Measurements from ENCODE around the gene CKAP2L. TPM values are rescaled to one million over a fixed set of nuclear protein-coding genes. Genes with fewer than 3 reads are reported as not detected.

Gene CKAP2L
- total RNA-seq, 3 donors from 2014 or later: 0.96 TPM; not detected in 2

DNA sequence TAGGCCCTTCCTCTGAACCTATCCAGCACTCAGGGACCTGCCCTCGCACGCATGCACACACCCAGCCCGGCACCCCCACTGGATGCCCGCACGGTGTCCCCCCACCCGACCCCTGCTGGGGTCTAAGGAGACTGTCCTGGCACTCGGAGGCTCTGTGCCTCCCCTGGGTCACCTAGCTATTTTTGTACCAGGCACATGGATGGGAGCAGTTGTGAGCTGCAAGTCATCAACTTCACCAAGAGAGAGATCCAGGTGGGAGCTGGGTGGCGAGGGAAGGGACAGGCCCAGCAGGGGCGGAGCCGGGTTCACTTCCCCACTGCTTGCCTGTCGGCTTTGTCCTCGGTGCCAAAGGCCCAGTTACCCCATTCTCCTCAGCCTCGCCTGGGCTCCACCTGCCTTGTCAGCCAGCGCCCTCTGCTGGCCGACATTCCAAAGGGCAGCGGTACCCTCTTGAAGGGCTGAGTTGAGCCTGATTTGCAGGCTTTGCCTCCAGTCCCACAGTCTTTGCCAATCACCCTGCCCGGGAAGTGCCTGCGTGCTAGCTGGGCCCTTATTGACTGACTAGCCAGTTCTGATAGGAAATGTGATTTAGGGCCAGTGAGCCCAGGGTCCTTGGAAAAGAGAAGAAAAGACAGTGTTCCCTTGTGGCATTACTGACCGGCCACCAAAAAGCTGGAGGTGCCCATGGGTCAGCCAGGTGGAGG lies 37.8 kb downstream of the CKAP2L start:
- Histone ChIP-seq H3K27ac (no peak overlapping the region), H3K9me3 (no peaks in the 10 kb centered on the region), H3K27me3 (peaks cover 0 to 3% of the 10 kb centered on the region in 2 donors), H3K4me1 (no peaks in the 10 kb centered on the region), H3K36me3 (no peaks in the 10 kb centered on the region), H3K4me3 (no peak overlapping the region)
- intact Hi-C loops (cut with DNase I; ENCODE audit: low total_unique reads): loop anchor here (10.0 kb wide), 1 partner anchor 132 kb away; no protein-coding TSS in a partner anchor
- TF ChIP-seq POLR2AphosphoS5 (IDR thresholded peaks at IDR 0.05): peak; percentile 25 to 55 (median 46)
- no peak for TF ChIP-seq POLR2A (IDR thresholded peaks at IDR 0.05)
- TF ChIP-seq, protein P1, sequence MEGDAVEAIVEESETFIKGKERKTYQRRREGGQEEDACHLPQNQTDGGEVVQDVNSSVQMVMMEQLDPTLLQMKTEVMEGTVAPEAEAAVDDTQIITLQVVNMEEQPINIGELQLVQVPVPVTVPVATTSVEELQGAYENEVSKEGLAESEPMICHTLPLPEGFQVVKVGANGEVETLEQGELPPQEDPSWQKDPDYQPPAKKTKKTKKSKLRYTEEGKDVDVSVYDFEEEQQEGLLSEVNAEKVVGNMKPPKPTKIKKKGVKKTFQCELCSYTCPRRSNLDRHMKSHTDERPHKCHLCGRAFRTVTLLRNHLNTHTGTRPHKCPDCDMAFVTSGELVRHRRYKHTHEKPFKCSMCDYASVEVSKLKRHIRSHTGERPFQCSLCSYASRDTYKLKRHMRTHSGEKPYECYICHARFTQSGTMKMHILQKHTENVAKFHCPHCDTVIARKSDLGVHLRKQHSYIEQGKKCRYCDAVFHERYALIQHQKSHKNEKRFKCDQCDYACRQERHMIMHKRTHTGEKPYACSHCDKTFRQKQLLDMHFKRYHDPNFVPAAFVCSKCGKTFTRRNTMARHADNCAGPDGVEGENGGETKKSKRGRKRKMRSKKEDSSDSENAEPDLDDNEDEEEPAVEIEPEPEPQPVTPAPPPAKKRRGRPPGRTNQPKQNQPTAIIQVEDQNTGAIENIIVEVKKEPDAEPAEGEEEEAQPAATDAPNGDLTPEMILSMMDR (IDR thresholded peaks at IDR 0.05): peak; percentile 92
- peak; percentile 89 for DNase-seq (ENCODE audit: low spot score in 2 of 2)

DNA sequence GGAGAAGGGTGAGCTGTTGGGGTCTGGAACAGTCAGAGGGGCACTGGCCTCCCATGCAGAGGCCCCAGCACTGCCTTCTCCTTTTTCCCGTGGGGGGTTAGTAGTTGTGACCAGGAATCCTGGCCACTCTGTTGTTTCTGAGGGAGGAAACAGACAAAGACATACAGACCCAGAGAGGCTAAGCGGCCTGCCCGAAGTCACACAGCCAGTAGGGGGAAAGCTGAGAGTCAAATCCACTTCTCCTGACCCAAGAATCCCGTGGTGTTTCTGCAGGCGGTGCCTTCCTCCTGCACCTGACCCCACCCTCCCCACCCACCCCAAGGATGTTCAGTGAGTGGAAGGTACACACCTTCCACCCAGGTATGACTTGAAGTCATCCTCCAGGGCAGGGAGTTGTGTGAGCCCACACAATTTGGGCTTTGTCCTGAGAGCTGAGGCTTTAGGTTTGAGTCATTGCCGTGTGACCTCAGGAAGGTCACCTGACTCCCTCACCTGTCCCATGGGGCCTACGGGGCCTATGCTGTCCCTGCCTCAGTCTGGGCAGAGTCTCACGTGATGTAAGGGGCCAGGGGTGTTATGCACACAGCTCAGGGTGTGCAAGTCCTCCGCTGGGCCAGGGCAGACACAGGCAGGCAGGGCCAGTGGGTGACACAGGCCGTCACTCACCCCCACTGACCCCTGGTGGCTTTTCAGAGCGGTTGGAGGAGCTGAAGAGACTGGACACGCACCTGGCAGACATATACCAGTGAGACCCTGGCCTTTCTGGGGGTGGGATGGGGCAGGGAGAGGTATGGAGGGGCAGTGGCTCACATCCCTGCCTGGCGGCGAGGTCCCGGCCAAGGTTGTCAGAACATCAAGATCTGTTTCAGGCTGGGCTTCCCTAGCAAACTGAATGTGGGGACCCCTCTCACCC lies 38.6 kb downstream of the CKAP2L start:
- no peak for DNase-seq (ENCODE audit: low spot score in 2 of 2)
- H3K27ac ChIP-seq: no peak overlapping the region
- no peak overlapping the region for H3K4me3 ChIP-seq
- H3K4me1 ChIP-seq: no peaks in the 10 kb centered on the region
- no peaks in the 10 kb centered on the region for H3K36me3 ChIP-seq
- no peaks in the 10 kb centered on the region for H3K9me3 ChIP-seq
- TF ChIP-seq, protein P1 (IDR thresholded peaks at IDR 0.05): no peak
- no peak for TF ChIP-seq POLR2AphosphoS5 (IDR thresholded peaks at IDR 0.05)
- no peak for TF ChIP-seq POLR2A (IDR thresholded peaks at IDR 0.05)
- peaks cover 0 to 3% of the 10 kb centered on the region in 2 donors for H3K27me3 ChIP-seq
- intact Hi-C loops (cut with DNase I; ENCODE audit: low total_unique reads): loop anchor here (10.0 kb wide), 1 partner anchor 131 kb away; no protein-coding TSS in a partner anchor

DNA sequence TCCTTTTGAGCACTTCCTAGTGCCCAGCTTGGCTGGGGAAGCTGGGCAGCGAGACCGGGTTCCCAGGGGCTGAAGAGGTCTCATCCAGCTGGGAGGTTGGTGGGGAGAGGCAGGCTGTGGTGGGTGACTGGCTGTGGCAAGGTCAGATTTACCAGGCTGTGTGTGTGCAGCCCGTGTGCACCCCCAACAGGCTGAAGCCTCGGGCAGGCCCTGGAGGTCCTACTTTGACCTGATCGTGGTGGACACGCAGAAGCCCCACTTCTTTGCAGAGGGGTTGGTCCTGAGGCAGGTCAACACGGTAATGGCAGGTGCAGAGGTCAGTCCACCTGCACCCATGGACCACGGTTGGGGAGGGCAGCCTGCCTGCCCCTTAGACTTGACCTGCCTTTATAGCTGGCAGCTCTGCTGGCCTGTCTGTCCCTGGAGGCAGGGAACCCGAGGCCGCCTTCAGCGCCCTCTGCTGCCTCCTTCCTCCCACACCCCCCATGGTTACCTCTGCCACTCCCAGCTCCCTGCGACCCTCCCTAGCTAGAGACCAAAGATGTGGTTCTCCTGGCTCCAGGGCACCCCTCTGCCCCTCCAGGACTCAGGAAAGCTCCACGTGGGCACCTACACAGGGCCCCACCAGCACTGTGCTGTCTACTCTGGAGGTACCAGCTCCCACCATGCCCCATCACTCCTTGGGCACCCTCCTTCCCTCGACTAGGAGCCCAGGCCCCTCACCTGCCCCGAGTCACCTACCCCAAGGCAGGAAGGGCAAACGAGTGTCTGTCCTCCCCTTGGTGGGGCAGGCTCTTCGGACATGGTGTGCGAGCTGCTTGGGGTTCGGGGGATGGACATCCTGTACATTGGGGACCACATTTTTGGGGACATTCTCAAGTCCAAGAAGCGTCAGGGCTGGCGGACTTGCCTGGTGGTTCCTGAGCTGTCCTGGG lies 39.6 kb downstream of the CKAP2L start:
- no peak for TF ChIP-seq POLR2AphosphoS5 (IDR thresholded peaks at IDR 0.05)
- TF ChIP-seq, protein P1 (IDR thresholded peaks at IDR 0.05): no peak
- no peak for TF ChIP-seq POLR2A (IDR thresholded peaks at IDR 0.05)
- no peak overlapping the region for H3K27ac ChIP-seq
- intact Hi-C loops (cut with DNase I; ENCODE audit: low total_unique reads): loop anchor here (10.0 kb wide), 1 partner anchor 130 kb away; no protein-coding TSS in a partner anchor
- no peaks in the 10 kb centered on the region for H3K4me1 ChIP-seq
- DNase-seq (ENCODE audit: low spot score in 2 of 2): no peak
- peaks cover 0 to 3% of the 10 kb centered on the region in 2 donors for H3K27me3 ChIP-seq
- H3K4me3 ChIP-seq: no peak overlapping the region
- H3K36me3 ChIP-seq: no peaks in the 10 kb centered on the region
- H3K9me3 ChIP-seq: no peaks in the 10 kb centered on the region

DNA sequence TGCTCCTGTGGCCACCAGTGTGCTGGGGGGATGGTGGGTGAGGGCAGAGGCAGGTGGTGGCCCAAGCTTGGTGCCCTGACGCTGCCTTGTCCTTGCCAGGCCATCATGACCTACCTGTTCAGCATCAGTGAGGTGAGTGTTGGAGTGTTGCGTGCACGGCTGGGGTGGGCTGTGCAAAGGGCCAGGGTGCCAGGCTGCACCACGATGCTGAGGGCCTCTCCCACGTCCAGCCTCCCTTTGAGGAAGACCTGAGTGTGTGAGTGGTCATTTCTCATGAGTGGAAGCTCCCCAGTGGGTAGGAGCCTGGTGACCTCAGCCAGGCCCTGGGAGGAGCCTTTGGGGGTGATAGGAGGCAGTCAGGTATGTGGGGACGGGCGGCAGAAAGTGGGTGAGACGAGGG lies 40.4 kb downstream of the CKAP2L start:
- Histone ChIP-seq H3K36me3 (no peaks in the 10 kb centered on the region), H3K9me3 (no peaks in the 10 kb centered on the region), H3K4me1 (no peaks in the 10 kb centered on the region), H3K27me3 (no peaks in the 10 kb centered on the region), H3K27ac (no peak overlapping the region), H3K4me3 (no peak overlapping the region)
- no peak for DNase-seq (ENCODE audit: low spot score in 2 of 2)
- intact Hi-C loops (cut with DNase I; ENCODE audit: low total_unique reads): loop anchor here (10.0 kb wide), 1 partner anchor 129 kb away; no protein-coding TSS in a partner anchor
- TF ChIP-seq POLR2A (IDR thresholded peaks at IDR 0.05): no peak

DNA sequence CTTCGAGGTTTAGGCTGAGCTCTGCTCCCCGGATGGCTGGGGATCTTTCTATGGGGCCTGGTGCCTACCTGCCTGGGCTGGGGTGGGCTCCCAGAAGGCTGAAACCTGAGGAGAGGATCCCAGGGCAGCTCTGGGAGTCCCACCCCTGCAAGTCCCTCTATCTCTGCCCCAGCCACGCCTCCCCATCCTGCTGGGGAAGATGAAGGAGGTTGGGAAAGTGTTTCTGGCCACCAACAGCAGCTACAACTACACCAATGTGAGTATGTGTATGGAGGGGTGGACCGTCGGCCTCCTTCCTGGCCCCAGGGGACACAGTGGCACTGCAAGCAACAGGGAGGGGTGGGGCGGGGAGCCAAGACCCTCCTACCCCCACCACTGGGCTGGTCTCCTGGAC lies 40.9 kb downstream of the CKAP2L start:
- no peak overlapping the region for H3K27ac ChIP-seq
- intact Hi-C loops (cut with DNase I; ENCODE audit: low total_unique reads): loop anchor here (10.0 kb wide), 1 partner anchor 129 kb away; no protein-coding TSS in a partner anchor
- no peaks in the 10 kb centered on the region for H3K9me3 ChIP-seq
- H3K36me3 ChIP-seq: no peaks in the 10 kb centered on the region
- H3K27me3 ChIP-seq: no peaks in the 10 kb centered on the region
- no peak for DNase-seq (ENCODE audit: low spot score in 2 of 2)
- H3K4me3 ChIP-seq: no peak overlapping the region
- H3K4me1 ChIP-seq: no peaks in the 10 kb centered on the region
- no peak for TF ChIP-seq POLR2A (IDR thresholded peaks at IDR 0.05)
- TF ChIP-seq, protein P1 (IDR thresholded peaks at IDR 0.05): no peak
- no peak for TF ChIP-seq POLR2AphosphoS5 (IDR thresholded peaks at IDR 0.05)

Measured in breast epithelium (tissue), 4 donors.